ENCODE results near the gene VPS37D. TPM values are rescaled to one million over a fixed set of nuclear protein-coding genes. Genes with fewer than 3 reads are reported as not detected.

VPS37D gene
- total and polyA plus RNA-seq, 9 donors = 1.9 to 5.0 (median 3.3) TPM

GRCh38 chr7:73696372-73696771, 28.7 kb downstream of the VPS37D start:
- DNase-seq = no peak
- no CpG with 5 or more reads among the region's 4 CpGs for WGBS (ENCODE audit: insufficient coverage)
- H3K27ac ChIP-seq (ENCODE audit: low read length) = no peak overlapping the region

GRCh38 chr7:73698410-73698809, 30.8 kb downstream of the VPS37D start:
- DNase-seq = no peak
- WGBS (ENCODE audit: insufficient coverage) = 80% methylated on average over 7 of the region's 7 CpGs
- peaks cover 86% of the 10 kb centered on the region for H3K36me3 ChIP-seq (ENCODE audit: control insufficient read depth, insufficient read depth, low read length)
- no peaks in the 10 kb centered on the region for H3K27me3 ChIP-seq (ENCODE audit: control insufficient read depth, insufficient read depth, low read length)
- H3K9me3 ChIP-seq (replicated peaks; ENCODE audit: control insufficient read depth, low read depth, low read length) = no peaks in the 10 kb centered on the region
- H3K4me3 ChIP-seq (ENCODE audit: low read length) = no peak overlapping the region
- peaks cover 2% of the 10 kb centered on the region for H3K4me1 ChIP-seq (ENCODE audit: control insufficient read depth, insufficient read depth, low read length)
- no peak overlapping the region for H3K27ac ChIP-seq (ENCODE audit: low read length)

More at GRCh38 chr7:73696372-73696771, 28.7 kb downstream of the VPS37D start:
- Histone ChIP-seq H3K4me1 (ENCODE audit: control insufficient read depth, insufficient read depth, low read length) (no peaks in the 10 kb centered on the region), H3K9me3 (replicated peaks; ENCODE audit: control insufficient read depth, low read depth, low read length) (no peaks in the 10 kb centered on the region), H3K36me3 (ENCODE audit: control insufficient read depth, insufficient read depth, low read length) (peaks cover 91% of the 10 kb centered on the region), H3K4me3 (ENCODE audit: low read length) (no peak overlapping the region), H3K27me3 (ENCODE audit: control insufficient read depth, insufficient read depth, low read length) (no peaks in the 10 kb centered on the region)

GRCh38 chr7:73699370-73700068, 31.9 kb downstream of the VPS37D start:
- DNase-seq = no peak
- 78% methylated on average over 10 of the region's 15 CpGs for WGBS (ENCODE audit: insufficient coverage)
- H3K4me3 ChIP-seq (ENCODE audit: low read length) = no peak overlapping the region
- H3K36me3 ChIP-seq (ENCODE audit: control insufficient read depth, insufficient read depth, low read length) = peaks cover 79% of the 10 kb centered on the region
- peaks cover 12% of the 10 kb centered on the region for H3K4me1 ChIP-seq (ENCODE audit: control insufficient read depth, insufficient read depth, low read length)
- H3K27me3 ChIP-seq (ENCODE audit: control insufficient read depth, insufficient read depth, low read length) = no peaks in the 10 kb centered on the region
- H3K27ac ChIP-seq (ENCODE audit: low read length) = no peak overlapping the region
- no peaks in the 10 kb centered on the region for H3K9me3 ChIP-seq (replicated peaks; ENCODE audit: control insufficient read depth, low read depth, low read length)

GRCh38 chr7:73700069-73700423, 32.4 kb downstream of the VPS37D start:
- Histone ChIP-seq H3K27me3 (ENCODE audit: control insufficient read depth, insufficient read depth, low read length) (no peaks in the 10 kb centered on the region), H3K4me3 (ENCODE audit: low read length) (no peak overlapping the region), H3K9me3 (replicated peaks; ENCODE audit: control insufficient read depth, low read depth, low read length) (no peaks in the 10 kb centered on the region), H3K36me3 (ENCODE audit: control insufficient read depth, insufficient read depth, low read length) (peaks cover 79% of the 10 kb centered on the region), H3K4me1 (ENCODE audit: control insufficient read depth, insufficient read depth, low read length) (peaks cover 17% of the 10 kb centered on the region), H3K27ac (ENCODE audit: low read length) (no peak overlapping the region)
- no peak for DNase-seq
- WGBS (ENCODE audit: insufficient coverage) = 82% methylated on average over 4 of the region's 14 CpGs

- Histone ChIP-seq H3K9me3 (replicated peaks; ENCODE audit: control insufficient read depth, low read depth, low read length) (no peaks in the 10 kb centered on the region), H3K4me3 (ENCODE audit: low read length) (no peak overlapping the region), H3K27ac (ENCODE audit: low read length) (no peak overlapping the region), H3K27me3 (ENCODE audit: control insufficient read depth, insufficient read depth, low read length) (no peaks in the 10 kb centered on the region), H3K4me1 (ENCODE audit: control insufficient read depth, insufficient read depth, low read length) (peaks cover 23% of the 10 kb centered on the region), H3K36me3 (ENCODE audit: control insufficient read depth, insufficient read depth, low read length) (peaks cover 78% of the 10 kb centered on the region)
- no peak for DNase-seq
- WGBS (ENCODE audit: insufficient coverage) = 85% methylated on average over 8 of the region's 15 CpGs
These were observed 33.0 kb downstream of the VPS37D start for GRCh38 chr7:73700581-73701134.

GRCh38 chr7:73701357-73701995, 33.8 kb downstream of the VPS37D start:
- Histone ChIP-seq H3K4me1 (ENCODE audit: control insufficient read depth, insufficient read depth, low read length) (peaks cover 31% of the 10 kb centered on the region), H3K27me3 (ENCODE audit: control insufficient read depth, insufficient read depth, low read length) (no peaks in the 10 kb centered on the region), H3K4me3 (ENCODE audit: low read length) (no peak overlapping the region), H3K9me3 (replicated peaks; ENCODE audit: control insufficient read depth, low read depth, low read length) (no peaks in the 10 kb centered on the region), H3K27ac (ENCODE audit: low read length) (no peak overlapping the region), H3K36me3 (ENCODE audit: control insufficient read depth, insufficient read depth, low read length) (peaks cover 72% of the 10 kb centered on the region)
- WGBS (ENCODE audit: insufficient coverage) = 46% methylated on average over 10 of the region's 13 CpGs
- peak; percentile 52 for DNase-seq

GRCh38 chr7:73702226-73702625, 34.6 kb downstream of the VPS37D start:
- peaks cover 38% of the 10 kb centered on the region for H3K4me1 ChIP-seq (ENCODE audit: control insufficient read depth, insufficient read depth, low read length)
- no peak overlapping the region for H3K4me3 ChIP-seq (ENCODE audit: low read length)
- H3K27me3 ChIP-seq (ENCODE audit: control insufficient read depth, insufficient read depth, low read length) = no peaks in the 10 kb centered on the region
- H3K36me3 ChIP-seq (ENCODE audit: control insufficient read depth, insufficient read depth, low read length) = peaks cover 70% of the 10 kb centered on the region
- no peaks in the 10 kb centered on the region for H3K9me3 ChIP-seq (replicated peaks; ENCODE audit: control insufficient read depth, low read depth, low read length)
- H3K27ac ChIP-seq (ENCODE audit: low read length) = no peak overlapping the region
- WGBS (ENCODE audit: insufficient coverage) = 70% methylated on average over 7 of the region's 8 CpGs
- DNase-seq = no peak

- 85% methylated on average over 17 of the region's 18 CpGs for WGBS (ENCODE audit: insufficient coverage)
- H3K4me3 ChIP-seq (ENCODE audit: low read length) = no peak overlapping the region
- H3K27ac ChIP-seq (ENCODE audit: low read length) = no peak overlapping the region
- no peak for DNase-seq
- no peaks in the 10 kb centered on the region for H3K27me3 ChIP-seq (ENCODE audit: control insufficient read depth, insufficient read depth, low read length)
- peaks cover 40% of the 10 kb centered on the region for H3K4me1 ChIP-seq (ENCODE audit: control insufficient read depth, insufficient read depth, low read length)
- peaks cover 69% of the 10 kb centered on the region for H3K36me3 ChIP-seq (ENCODE audit: control insufficient read depth, insufficient read depth, low read length)
- H3K9me3 ChIP-seq (replicated peaks; ENCODE audit: control insufficient read depth, low read depth, low read length) = no peaks in the 10 kb centered on the region
These were observed 35.0 kb downstream of the VPS37D start for GRCh38 chr7:73702665-73703064.

- no peak for DNase-seq
- Histone ChIP-seq H3K9me3 (replicated peaks; ENCODE audit: control insufficient read depth, low read depth, low read length) (no peaks in the 10 kb centered on the region), H3K36me3 (ENCODE audit: control insufficient read depth, insufficient read depth, low read length) (peaks cover 64% of the 10 kb centered on the region), H3K4me3 (ENCODE audit: low read length) (no peak overlapping the region), H3K4me1 (ENCODE audit: control insufficient read depth, insufficient read depth, low read length) (peaks cover 40% of the 10 kb centered on the region), H3K27ac (ENCODE audit: low read length) (peak overlapping the region; percentile 76), H3K27me3 (ENCODE audit: control insufficient read depth, insufficient read depth, low read length) (no peaks in the 10 kb centered on the region)
- 40% methylated on average over 11 of the region's 13 CpGs for WGBS (ENCODE audit: insufficient coverage)
These were observed 35.6 kb downstream of the VPS37D start for GRCh38 chr7:73703225-73703624.

- peak overlapping the region; percentile 77 for H3K27ac ChIP-seq (ENCODE audit: low read length)
- DNase-seq = peak; percentile 93
- H3K4me3 ChIP-seq (ENCODE audit: low read length) = peak overlapping the region; percentile 0
These were observed 36.4 kb downstream of the VPS37D start for GRCh38 chr7:73703757-73704639.

More at GRCh38 chr7:73703757-73704639, 36.4 kb downstream of the VPS37D start:
- 7% methylated on average over 23 of the region's 45 CpGs for WGBS (ENCODE audit: insufficient coverage)
- Histone ChIP-seq H3K27me3 (ENCODE audit: control insufficient read depth, insufficient read depth, low read length) (no peaks in the 10 kb centered on the region), H3K4me1 (ENCODE audit: control insufficient read depth, insufficient read depth, low read length) (peaks cover 40% of the 10 kb centered on the region), H3K9me3 (replicated peaks; ENCODE audit: control insufficient read depth, low read depth, low read length) (no peaks in the 10 kb centered on the region), H3K36me3 (ENCODE audit: control insufficient read depth, insufficient read depth, low read length) (peaks cover 62% of the 10 kb centered on the region)
